Neutrophil (primary cell): ENCODE results near the gene NFATC4.
"Not testable (repeated sequence)": the region's sequence is repeated elsewhere in the genome, so short reads cannot be mapped to it uniquely, and the experiment has no call there.

Experiments used
- H3K27ac ChIP-seq: fragments of 200-600 bp; sonication (generic); 2 replicates; pipeline ENCODE4 v1.5.1; 2016; ENCODE audit warnings: mild to moderate bottlenecking, moderate library complexity
- H3K27me3 ChIP-seq: fragments of 200-600 bp; sonication (generic); 2 replicates; pipeline ENCODE4 v1.6.0; 2016; ENCODE audit warnings: mild to moderate bottlenecking
- H3K36me3 ChIP-seq: fragments of 200-600 bp; sonication (generic); 2 replicates; pipeline ENCODE4 v1.5.1; 2017
- H3K4me1 ChIP-seq, 2 experiments: fragments of 200-600 bp in 1 of 2; sonication (generic) in 1 of 2; 1 replicate in 1 of 2; 2 replicates in 1 of 2; pipeline versions ENCODE4 v1.5.1 to v1.6.1; 2013 to 2016; ENCODE audit warnings: low read depth in 1 of 2, low read length in 1 of 2, mild to moderate bottlenecking in 1 of 2, moderate library complexity in 1 of 2; ENCODE audit not compliant: control insufficient read depth in 1 of 2, insufficient read depth in 1 of 2
- H3K4me3 ChIP-seq, 2 experiments: fragments of 200-600 bp in 1 of 2; sonication (generic) in 1 of 2; 1 replicate in 1 of 2; 2 replicates in 1 of 2; pipeline ENCODE4 v1.5.1; 2013 to 2016; ENCODE audit warnings: low read depth in 1 of 2, low read length in 1 of 2, mild to moderate bottlenecking in 1 of 2, moderate library complexity in 1 of 2
- H3K9me3 ChIP-seq: fragments of 200-600 bp; sonication (generic); 2 replicates; pipeline ENCODE4 v1.5.1; 2016
- TF ChIP-seq, protein P1 (sequence below): fragments of 200-600 bp; sonication (generic); IDR thresholded peaks from 2 replicates; pipeline ENCODE4 v1.5.1; 2016; ENCODE audit warnings: antibody characterized with exemption

NFATC4 gene

DNA sequence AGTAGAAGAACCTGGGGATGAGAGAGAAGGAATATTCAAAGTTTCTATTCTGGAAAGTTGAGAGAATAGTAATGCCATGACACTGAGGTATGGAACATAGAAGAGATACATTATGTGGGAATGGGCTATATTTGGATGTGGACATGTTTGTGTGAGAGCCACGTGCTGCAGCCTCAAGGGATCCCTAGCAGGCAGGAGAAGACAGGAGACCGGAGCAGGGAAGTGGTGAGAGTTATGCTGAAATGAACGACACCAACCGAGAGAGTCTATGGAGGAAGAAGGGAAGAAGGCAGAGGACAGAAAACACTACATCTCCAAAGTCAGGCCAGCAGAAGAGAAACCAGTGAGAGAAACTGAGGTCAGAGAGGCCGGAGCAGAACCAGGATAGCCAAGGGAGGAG is 18.2 kb upstream of the NFATC4 start:
- Histone ChIP-seq H3K4me1 (no peaks in the 10 kb centered on the region), H3K27ac (no peak overlapping the region), H3K27me3 (peaks cover 39% of the 10 kb centered on the region), H3K36me3 (no peaks in the 10 kb centered on the region), H3K9me3 (no peaks in the 10 kb centered on the region), H3K4me3 (no peak overlapping the region)
- TF ChIP-seq, protein P1, sequence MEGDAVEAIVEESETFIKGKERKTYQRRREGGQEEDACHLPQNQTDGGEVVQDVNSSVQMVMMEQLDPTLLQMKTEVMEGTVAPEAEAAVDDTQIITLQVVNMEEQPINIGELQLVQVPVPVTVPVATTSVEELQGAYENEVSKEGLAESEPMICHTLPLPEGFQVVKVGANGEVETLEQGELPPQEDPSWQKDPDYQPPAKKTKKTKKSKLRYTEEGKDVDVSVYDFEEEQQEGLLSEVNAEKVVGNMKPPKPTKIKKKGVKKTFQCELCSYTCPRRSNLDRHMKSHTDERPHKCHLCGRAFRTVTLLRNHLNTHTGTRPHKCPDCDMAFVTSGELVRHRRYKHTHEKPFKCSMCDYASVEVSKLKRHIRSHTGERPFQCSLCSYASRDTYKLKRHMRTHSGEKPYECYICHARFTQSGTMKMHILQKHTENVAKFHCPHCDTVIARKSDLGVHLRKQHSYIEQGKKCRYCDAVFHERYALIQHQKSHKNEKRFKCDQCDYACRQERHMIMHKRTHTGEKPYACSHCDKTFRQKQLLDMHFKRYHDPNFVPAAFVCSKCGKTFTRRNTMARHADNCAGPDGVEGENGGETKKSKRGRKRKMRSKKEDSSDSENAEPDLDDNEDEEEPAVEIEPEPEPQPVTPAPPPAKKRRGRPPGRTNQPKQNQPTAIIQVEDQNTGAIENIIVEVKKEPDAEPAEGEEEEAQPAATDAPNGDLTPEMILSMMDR, result no peak

DNA sequence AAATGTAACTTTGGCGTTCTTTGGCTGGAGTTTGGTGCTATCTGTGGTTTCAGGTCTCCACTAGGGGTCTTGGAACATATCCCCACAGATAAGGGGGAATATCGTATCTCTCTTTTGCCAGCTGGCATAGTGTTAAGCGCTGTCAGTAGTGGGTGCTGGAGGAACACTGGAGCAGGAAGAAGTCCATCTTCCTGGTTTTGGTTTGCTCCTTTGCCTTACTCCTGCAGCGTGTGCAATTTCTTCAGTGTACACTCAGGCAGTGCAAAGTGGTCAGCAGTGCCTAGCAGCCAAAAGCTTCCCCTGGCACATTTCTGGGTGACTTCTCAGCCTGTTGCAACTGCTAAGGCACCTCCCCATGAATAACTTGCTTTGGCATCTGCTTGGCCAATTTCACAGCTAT is 16.5 kb upstream of the NFATC4 start:
- Histone ChIP-seq H3K27ac (no peak overlapping the region), H3K4me3 (no peak overlapping the region), H3K4me1 (peaks cover 3 to 6% of the 10 kb centered on the region in 2 experiments), H3K9me3 (no peaks in the 10 kb centered on the region), H3K36me3 (no peaks in the 10 kb centered on the region), H3K27me3 (peaks cover 39% of the 10 kb centered on the region)
- TF ChIP-seq, protein P1, result no peak

GRCh38 chr14:24353559-24354481 is 14.2 kb upstream of the NFATC4 start:
- TF ChIP-seq, protein P1, result no peak
- no peaks in the 10 kb centered on the region for H3K9me3 ChIP-seq
- no peak overlapping the region for H3K27ac ChIP-seq
- H3K27me3 ChIP-seq, result peaks cover 34% of the 10 kb centered on the region
- no peaks in the 10 kb centered on the region for H3K36me3 ChIP-seq
- peaks cover 3 to 6% of the 10 kb centered on the region in 2 experiments for H3K4me1 ChIP-seq
- no peak overlapping the region for H3K4me3 ChIP-seq

DNA sequence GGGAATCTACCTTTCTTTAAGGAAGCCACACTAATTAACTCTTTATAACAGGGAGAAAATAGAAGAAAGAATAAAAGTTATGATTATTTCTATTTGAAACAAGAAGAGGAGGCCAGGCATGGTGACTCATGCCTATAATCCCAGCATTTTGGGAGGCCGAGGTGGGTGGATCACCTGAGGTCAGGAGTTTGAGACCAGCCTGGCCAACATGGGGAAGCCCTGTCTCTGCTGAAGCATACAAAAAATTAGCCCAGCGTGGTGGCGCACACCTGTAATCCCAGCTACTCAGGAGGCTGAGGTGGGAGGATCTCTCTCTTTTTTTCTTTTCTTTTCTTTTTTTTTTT is 13.5 kb upstream of the NFATC4 start:
- not testable (repeated sequence) for H3K9me3 ChIP-seq, H3K27ac ChIP-seq, H3K4me1 ChIP-seq, H3K36me3 ChIP-seq, H3K4me3 ChIP-seq
- H3K27me3 ChIP-seq, result peaks cover 27% of the 10 kb centered on the region

DNA sequence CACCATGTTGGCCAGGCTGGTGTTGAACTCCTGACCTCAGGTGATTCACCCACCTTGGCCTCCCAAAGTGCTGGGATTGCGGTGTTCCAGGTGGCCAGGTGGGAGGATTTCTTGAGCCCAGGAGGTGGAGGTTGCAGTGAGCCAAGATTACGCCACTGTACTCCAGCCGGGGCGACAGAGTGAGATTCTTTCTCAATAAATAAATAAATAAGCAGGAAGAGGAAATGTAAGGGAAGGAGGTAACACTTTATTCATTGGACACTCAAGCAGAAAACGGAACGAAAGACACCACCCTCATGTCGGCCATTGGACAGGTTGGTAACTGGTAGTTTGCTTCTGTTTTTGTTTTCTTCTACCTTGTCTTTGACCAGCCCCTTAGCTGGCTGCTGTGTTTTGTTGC is 13.0 kb upstream of the NFATC4 start:
- Histone ChIP-seq H3K4me3 (no peak overlapping the region), H3K27ac (no peak overlapping the region), H3K36me3 (no peaks in the 10 kb centered on the region), H3K27me3 (peaks cover 23% of the 10 kb centered on the region), H3K9me3 (no peaks in the 10 kb centered on the region), H3K4me1 (peaks cover 3 to 6% of the 10 kb centered on the region in 2 experiments)
- TF ChIP-seq, protein P1, result no peak

DNA sequence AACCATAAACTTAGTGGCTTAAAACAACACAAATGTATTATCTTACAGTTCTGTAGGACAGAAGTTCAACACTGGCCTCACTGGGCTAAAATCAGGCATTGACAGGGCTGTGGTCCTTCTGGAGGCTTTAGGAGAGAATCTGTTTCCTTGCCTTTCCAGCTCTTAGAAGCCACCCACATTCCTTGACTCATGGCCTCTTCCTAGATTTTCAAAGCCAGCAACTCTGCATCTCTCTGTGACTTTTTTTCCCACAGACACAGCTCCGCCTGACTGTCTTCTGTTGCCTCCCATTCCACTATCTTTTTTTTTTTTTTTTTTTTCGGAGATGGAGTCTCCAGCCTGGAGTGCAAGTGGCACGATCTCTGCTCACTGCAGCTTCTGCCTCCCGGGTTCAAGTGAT is 11.8 kb upstream of the NFATC4 start:
- Histone ChIP-seq H3K4me3 (no peak overlapping the region), H3K27me3 (peaks cover 19% of the 10 kb centered on the region), H3K27ac (no peak overlapping the region), H3K4me1 (peaks cover 3 to 6% of the 10 kb centered on the region in 2 experiments), H3K36me3 (no peaks in the 10 kb centered on the region), H3K9me3 (no peaks in the 10 kb centered on the region)
- TF ChIP-seq, protein P1, result no peak
